ENCODE results near the gene LRRFIP2.
"Not testable (repeated sequence)": the region's sequence is repeated elsewhere in the genome, so short reads cannot be mapped to it uniquely, and the experiment has no call there.

The LRRFIP2 gene, protein sequence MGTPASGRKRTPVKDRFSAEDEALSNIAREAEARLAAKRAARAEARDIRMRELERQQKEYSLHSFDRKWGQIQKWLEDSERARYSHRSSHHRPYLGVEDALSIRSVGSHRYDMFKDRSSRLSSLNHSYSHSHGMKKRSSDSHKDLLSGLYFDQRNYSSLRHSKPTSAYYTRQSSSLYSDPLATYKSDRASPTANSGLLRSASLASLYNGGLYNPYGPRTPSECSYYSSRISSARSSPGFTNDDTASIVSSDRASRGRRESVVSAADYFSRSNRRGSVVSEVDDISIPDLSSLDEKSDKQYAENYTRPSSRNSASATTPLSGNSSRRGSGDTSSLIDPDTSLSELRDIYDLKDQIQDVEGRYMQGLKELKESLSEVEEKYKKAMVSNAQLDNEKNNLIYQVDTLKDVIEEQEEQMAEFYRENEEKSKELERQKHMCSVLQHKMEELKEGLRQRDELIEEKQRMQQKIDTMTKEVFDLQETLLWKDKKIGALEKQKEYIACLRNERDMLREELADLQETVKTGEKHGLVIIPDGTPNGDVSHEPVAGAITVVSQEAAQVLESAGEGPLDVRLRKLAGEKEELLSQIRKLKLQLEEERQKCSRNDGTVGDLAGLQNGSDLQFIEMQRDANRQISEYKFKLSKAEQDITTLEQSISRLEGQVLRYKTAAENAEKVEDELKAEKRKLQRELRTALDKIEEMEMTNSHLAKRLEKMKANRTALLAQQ

DNA sequence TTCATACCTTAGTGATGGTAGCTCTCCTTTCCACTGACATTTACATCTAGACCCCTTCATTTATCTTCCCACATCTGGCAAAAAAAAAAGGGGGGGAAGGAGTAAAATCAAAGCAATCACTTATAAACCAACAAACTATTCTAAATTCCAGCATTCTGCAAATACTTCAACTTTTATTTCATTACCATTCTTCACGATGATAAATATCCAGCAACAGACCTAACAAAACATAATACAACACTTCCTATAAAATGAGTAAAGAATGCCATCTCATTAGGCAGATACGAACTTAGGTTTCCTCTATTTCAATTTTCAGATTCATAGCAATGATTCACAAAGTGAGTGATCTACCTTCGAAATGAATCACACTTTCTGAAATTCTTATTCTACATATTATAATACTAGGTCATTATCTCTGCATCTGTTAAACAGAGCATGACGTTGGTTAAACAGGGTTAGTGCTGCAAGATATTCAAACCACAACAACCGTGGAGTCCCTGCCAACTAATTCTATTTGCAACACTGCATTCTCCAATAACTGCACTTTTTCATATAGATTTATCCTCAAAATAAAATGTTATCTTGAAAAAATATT lies at the start of gene LRRFIP2:
TSS of gene LRRFIP2 (minus strand) at position 51 of the 595 bp plus-strand sequence. CDS start 25,599 bp downstream, outside the sequence.
- peak; percentile 50 for DNase-seq (ENCODE audit: low read depth)

DNA sequence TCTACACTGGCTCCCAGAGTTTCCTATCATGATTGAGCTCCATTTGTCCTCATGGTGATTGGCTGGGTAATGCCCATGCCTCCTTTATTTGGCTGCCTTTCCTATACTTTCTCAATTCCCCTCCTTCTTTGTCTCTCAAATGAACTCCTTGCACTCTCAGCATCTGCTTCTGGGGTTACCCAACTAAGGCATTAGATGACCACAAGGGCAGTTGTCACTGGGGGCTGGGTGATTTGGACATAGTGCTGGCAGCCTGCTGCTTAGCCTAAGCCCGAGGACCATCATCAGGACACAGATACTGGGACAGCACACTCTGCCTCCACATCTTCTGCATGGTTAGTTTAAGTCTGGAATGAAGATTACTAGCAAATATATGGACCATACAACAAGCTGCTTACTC lies 49.2 kb upstream of the LRRFIP2 start:
- no peak for DNase-seq (ENCODE audit: low read depth)

DNA sequence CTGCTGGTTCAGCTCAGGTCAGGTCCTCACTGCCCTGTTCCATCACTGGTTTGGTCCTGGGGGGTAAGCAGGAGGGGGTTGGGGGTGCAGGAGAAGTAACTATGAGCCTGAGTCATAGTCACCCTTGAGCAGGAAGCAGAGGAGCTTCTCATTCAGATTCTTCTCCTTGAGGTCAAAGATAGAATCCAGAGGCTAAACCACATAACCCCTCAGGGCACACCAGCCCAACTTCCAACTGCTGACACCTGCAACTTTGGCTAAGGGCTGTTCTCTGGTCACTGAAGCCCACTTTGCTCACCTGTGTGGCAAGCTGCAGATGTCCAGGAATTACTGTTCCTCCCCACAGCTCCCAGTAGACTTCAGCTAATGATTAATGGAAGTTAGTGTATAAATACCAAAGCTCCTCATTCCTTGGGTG lies 48.8 kb upstream of the LRRFIP2 start:
- DNase-seq (ENCODE audit: low read depth) = no peak

DNA sequence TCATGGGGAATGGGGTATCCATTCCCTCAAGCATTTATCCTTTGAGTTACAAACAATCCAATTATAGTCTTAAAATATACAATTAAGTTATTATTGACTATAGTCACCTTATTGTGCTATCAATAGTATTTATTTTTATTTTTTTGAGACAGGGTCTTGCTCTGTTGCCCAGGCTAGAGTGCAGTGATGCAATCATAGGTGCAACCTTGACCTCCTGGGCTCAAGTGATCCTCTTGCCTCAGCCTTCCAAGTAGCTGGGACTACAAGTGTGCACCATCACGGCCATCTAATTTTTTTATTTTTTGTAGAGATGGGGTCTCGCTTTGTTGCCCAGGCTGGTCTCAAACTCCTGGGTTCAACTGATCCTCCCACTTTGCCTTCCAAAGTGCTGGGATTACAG lies 48.2 kb upstream of the LRRFIP2 start:
- DNase-seq (ENCODE audit: low read depth) = not testable (repeated sequence)

DNA sequence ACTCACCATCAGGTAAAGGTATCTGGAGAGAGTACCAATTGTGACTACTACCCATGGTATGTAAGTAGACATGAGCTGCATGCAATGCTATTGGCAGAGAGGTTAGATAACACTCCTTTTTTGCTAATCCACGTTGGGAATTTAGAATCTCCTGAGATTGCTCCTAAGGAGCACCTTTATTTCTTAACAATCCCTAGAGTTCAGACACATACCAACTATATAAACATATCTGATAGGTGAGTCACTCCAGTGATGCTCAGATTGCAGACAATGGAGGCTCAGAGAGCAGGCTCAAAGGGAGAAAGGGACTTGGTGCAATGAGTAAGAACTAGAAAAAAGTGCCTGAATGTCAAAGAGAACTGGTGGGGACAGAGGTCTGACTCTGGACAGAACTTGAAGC lies 47.0 kb upstream of the LRRFIP2 start:
- peak; percentile 34 for DNase-seq (ENCODE audit: low read depth)

DNA sequence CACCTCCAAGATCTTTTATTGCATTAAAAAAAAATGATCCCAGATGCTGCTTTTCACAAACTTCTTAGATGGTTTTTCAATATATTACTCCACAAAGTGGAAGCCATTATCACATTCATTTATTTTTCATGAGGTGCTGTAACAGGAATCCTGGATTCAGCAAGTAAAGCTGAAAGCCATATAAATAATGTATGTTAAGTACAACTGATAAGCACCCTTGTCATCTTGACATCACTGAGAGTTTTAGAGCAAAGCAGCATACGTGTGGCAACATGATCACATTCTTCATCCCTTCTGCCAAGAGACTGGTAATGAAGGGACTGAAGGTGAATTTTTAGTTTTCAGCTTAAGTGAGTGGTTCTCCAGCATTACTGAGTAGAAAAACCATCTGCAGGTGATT lies 44.9 kb upstream of the LRRFIP2 start:
- DNase-seq (ENCODE audit: low read depth) = no peak

DNA sequence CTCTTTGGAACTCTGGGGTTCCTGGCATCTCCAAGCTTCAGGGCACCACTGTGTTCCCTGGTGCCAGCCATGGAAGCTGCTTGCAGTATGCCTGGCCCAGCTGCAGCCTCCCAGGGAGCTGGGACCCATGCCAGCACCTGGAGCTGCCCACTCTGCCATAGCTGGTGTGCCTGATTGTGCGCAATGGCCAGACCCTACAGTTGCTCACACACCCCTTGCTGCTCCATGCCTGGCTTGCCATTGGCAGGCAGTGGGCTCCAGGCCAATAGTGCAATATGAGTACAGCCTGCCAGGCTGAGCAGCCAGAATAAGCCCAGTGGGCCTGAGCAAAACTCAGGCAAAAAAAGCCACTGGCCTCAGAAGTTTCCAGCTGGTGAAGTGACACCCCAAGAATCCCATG lies 43.8 kb upstream of the LRRFIP2 start:
- DNase-seq (ENCODE audit: low read depth) = no peak

DNA sequence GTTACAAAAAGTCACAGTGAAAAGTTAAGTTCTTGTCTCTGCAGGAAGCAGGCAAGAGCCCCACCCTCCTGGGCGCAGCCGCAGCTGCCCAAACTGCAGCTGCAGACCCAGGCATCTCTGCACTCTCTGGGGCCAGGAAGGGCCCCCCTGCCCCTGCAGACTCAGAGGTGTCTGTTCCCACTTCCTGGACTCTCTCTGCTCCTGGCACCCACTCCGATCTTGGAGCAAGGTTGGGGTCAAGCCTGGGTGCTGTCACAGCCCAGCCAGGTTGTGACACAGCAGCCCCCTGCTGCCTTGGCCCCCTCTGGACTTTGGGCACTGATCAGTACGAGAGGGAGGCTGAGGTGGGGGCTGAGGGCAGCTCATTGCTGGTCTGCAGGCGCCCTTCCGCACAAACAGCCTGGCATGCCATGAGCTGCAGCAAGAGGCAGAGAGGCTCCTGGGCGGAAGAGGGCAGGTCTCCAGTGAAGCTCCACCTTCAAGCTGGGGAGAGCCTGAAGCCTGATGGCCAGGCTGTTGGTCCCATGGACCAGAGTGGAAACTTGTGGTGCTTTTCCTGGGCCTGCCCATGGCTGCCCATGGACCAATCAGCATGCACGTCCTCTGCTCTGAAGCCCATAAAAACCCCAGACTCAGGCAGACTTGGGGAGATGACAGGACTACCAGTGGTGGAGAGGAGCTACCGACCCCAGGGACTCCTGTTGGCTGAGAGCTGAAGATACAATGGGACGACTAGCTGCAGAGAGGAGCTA lies 42.9 kb upstream of the LRRFIP2 start:
- no peak for DNase-seq (ENCODE audit: low read depth)

DNA sequence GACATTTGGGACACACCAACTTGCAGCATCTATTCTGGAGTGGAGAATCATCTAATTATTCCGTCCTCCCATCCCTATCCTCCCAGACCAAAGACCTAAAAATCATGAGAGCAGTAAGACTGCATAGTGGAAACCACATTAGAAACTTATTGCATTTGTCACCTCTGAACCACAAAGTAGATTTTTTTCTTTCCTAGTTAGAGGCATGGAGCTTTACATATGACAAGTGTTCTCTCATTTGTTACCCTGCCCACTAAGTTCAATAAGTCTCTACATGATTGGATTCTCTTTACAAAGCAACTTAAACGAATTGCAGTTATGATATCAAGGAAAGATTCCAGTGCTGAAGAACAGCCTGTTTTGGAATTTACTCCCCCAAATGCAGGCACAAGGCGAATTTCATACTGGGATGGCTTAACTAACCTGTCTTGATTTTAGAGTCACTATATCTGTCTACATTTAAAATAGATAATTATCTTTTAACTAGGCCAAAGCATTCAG lies 42.3 kb upstream of the LRRFIP2 start:
- no peak for DNase-seq (ENCODE audit: low read depth)

DNA sequence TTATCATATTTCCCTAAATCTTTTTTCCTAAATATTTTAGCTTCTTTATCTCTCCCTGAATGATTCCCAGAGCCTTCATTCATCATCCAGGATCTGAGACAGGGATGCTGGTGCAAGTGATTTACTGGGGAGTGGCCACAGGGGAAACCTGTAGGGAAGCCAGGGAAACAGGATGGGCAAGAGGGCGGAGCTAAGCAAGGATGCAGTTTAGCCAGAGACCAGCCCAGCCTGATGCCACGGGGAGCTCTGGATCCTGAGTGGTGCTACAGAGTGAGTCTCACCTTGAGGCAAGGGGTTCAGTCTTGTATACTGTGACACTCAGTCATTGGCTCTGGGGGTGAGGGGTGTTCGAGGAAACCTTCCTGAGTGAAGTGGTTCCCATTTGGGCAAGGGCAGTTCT lies 39.7 kb upstream of the LRRFIP2 start:
- DNase-seq (ENCODE audit: low read depth) = no peak

DNA sequence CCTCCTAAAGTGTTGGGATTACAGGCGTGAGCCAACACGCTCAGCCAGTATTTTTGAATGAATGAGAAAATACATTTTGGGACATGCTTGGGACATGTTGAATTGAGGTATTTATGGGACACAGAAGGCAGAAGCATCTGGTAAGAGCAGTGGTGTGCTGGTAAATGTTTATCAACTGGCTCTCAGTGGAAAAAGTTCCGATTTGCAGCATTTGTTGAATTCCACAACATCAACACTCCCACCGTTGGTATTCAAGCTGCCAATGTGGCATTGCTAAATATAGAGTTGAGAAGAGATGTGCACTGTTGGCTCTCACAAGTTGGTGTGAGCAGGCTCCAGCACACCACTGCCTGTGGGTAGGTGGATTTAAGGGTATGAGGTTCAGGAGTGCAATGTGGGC lies 35.8 kb upstream of the LRRFIP2 start:
- DNase-seq (ENCODE audit: low read depth) = peak; percentile 86

DNA sequence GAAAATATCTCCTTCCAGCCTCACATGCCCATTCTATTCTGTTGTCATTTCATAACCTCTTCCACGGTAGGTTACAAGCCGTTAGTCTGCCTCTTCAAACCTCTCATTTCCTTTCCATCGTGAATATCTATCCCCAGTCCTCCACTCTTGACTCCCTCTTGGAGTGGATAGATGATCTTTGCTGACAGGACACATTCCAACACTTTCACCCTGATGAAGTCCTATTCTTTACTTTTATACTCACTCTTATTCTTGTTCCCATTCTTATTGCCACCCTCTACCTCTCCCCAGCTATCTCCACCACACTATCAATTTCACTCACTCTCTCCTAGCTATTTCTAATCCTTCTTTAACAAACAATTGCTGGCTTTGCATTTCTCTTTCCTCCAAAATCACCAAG lies 34.2 kb upstream of the LRRFIP2 start:
- DNase-seq (ENCODE audit: low read depth) = not testable (repeated sequence)

DNA sequence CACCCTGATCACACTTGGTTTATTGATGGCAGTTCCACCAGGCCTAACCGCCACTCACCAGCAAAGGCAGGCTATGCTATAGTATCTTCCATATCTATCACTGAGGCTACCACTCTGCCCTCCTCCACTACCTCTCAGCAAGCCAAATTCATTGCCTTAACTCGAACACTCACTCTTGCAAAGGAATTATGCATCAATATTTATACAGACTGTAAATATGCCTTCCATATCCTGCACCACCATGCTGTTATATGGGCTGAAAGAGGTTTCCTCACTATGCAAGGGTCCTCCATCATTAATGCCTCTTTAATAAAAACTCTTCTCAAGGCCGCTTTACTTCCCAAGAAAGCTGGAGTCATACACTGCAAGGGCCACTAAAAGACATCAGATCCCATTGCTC lies 33.6 kb upstream of the LRRFIP2 start:
- DNase-seq (ENCODE audit: low read depth) = not testable (repeated sequence)

DNA sequence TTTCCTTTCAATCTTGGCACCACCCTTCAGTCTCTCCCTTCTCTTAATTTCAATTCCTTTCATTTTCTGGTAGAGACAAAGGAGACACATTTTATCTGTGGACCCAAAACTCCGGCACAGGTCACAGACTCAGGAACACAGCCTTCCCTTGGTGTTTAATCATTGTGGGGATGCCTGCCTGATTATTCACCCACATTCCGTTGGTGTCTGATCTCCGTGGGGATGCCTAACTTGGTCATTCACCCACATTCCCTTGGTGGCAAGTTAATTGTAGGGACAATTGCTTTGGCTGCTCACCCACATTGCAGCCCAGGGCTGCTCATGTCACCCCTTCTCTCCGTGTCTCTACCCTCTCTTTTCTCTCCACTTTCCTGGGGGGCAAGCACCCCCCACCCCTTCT lies 31.7 kb upstream of the LRRFIP2 start:
- DNase-seq (ENCODE audit: low read depth) = peak; percentile 72

DNA sequence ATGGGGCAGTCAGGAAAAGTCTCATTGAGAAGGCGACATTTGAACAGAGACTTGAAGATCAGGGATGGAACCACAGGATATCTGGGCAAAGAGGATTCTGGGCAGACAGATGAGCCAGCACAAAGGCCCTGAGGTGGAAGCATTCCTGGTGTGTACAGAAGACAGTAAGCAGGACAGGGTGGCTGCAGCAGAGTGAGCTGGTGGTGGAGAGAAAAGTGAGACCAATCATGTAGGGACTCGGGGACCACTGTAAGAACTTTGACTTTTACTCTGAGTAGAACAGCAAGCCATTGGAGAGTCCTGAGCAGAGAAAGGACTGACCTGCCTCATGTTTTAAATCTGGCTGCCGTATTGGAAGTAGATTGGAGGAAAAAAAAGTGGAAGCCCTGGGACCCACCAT lies 29.9 kb upstream of the LRRFIP2 start:
- no peak for DNase-seq (ENCODE audit: low read depth)

DNA sequence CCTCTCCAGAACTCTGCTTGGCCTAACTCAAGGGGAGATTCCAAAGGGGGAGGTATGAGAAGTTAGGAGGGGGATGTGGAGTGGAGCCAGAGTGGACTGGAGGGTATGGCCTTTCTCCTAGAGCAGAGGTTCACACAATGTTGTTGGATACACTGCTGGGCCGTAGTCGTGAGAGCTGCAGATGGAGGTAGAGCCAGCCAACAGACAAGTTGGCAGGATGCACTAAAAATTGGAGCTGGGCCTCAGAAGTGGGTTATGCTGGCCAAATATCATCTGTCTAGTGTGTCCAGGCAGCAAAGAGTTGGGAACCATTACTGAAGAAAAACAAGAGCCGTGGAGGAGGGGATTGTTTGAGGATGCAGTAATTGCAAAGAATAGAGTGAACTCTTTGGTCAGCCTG lies 27.7 kb upstream of the LRRFIP2 start:
- no peak for DNase-seq (ENCODE audit: low read depth)

DNA sequence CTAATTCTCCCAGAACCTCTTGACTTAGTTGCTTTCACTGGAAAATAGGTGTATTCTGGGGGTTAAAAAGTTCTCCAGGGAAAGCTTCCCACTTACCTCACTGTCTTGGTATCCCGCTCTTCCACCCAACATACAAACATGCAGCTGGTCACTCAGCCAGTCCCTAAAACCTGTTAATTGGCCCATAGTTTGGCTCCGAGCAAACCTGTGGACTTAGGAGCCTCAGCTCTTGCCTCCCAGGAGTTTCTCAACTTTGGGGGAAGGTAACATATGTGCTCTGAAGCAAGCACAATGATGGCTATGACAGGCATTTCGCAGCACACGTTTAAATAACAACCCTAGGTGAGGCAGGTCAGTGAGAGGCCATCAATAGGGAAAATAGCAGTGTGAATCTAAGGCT lies 25.8 kb upstream of the LRRFIP2 start:
- DNase-seq (ENCODE audit: low read depth) = no peak

DNA sequence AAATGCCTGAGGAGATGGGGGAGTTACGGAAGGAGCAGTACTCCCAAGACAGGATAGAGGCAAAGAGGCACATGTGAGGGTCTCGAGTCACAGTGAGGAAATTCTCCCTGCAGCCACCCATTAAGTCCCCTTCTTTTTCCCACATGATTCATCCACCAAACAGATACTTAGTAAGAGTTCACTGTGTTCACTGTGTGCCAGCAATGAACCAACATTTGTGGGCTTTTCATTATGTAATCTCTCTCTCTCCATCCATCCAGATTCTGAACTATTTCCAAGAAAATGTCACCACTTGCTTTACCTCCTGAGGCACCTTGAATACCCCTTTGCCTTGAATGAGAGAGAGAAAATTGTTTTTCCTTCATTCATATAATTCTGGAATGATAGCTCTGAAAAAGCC lies 24.6 kb upstream of the LRRFIP2 start:
- DNase-seq (ENCODE audit: low read depth) = no peak

DNA sequence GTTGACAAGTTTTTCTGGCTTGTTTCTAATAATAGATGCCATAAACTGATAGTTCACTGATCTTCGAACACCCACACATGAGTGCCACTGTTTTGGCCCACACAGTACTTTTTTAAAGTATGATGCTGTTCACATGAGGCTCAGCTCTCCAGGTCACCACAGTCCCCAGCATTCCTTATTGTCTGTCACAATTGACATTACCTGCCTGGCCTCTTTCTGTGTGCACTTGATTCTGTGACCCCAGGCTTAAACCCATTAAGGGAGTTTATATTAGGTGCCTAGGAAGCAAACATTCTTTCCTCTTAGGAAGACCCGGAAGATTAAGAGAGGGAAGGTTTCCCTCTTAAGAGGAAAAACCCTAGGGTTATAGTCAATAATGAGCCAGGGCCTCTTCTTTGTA lies 24.2 kb upstream of the LRRFIP2 start:
- DNase-seq (ENCODE audit: low read depth) = no peak

DNA sequence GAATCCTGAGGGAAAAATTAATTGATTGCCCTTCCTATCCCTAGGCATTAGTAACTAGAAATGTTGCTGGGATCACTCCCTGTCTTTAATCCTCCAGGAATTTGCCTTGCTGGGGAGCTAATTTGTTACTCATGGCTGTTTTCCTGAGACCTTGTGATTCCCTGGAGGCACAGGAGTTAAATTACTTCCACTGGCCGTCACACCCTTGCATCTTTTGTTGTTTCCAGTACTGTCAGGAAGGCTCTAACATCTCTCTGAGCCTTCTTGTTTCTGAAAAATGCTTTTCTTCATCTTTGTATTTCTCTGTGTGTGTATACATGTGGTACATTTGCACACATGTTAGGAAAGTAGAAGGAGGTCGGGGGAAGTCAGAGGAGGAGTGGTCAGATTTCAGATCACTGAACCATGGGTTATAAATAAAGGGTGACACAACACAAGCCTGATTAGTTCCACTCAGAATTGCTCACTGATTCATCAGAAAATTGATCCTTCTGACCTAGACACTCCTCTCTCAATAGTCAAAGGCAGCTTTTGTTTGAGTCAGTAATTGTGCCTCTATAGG lies 23.5 kb upstream of the LRRFIP2 start:
- DNase-seq (ENCODE audit: low read depth) = peak; percentile 95

DNA sequence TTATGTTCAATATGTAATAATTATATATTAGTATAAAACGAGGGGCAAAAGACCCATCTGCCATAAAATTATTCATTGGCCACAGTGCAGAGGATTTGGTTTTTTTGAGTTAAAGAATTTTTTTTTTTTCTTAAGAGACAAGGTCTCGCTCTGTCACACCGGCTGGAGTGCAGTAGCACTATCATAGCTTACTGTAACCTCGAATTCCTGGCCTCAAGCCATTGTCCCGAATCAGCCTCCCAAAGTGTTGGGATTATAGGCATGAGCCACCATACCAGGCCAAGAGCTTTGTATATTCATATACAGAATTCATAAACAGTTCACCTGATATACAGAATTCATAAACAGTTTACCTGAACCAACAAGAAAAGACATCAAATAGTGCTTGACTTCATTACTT lies 20.2 kb upstream of the LRRFIP2 start:
- no peak for DNase-seq (ENCODE audit: low read depth)

DNA sequence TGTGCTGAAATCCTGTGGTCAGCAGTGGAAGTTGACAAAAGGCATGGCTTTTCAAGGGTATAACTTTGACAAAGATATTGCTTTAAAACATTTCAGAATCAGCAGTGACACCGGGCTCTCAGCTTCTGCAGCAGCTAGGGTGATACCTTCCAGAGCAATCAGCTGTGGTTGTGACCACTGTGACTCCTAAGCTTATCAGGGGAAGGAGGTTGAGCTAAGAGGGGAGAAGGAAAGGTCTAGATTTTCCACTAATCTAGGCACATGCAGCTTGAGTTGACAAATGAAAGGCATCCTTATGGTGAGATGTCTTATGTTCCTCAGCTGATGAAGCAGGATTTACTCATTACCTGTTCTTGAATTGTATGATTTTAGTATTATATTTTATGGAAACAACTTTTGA lies 16.3 kb upstream of the LRRFIP2 start:
- no peak for DNase-seq (ENCODE audit: low read depth)

Data from GM04503 (cell line).